Activated T-cell treated with anti-CD3 and anti-CD28 coated beads, Interleukin-2, amount 50 U/mL, for 24 hours (primary cell): Measurements from ENCODE around the gene PRKRIP1.
"Not testable (repeated sequence)": the region's sequence is repeated elsewhere in the genome, so short reads cannot be mapped to it uniquely, and the experiment has no call there.

Experiments used
- DNase-seq: peaks from one replicate; pipeline ENCODE4 v3.0.0-alpha.2; 2020
- H3K27ac Mint-ChIP-seq: 2 replicates; pipeline ENCODE4 v1.8.0; 2020; ENCODE audit warnings: mild to moderate bottlenecking, mixed read lengths
- H3K27me3 Mint-ChIP-seq: 2 replicates; pipeline ENCODE4 v1.8.0; 2020; ENCODE audit warnings: mixed read lengths
- H3K36me3 Mint-ChIP-seq: 2 replicates; pipeline ENCODE4 v1.8.0; 2020; ENCODE audit warnings: low read depth, mixed read lengths
- H3K4me1 Mint-ChIP-seq: 2 replicates; pipeline ENCODE4 v1.8.0; 2020; ENCODE audit warnings: low read depth, mixed read lengths
- H3K4me3 Mint-ChIP-seq: 2 replicates; pipeline ENCODE4 v1.8.0; 2020; ENCODE audit warnings: mild to moderate bottlenecking, moderate library complexity, mixed read lengths
- H3K9me3 Mint-ChIP-seq: 2 replicates; pipeline ENCODE4 v1.8.0; 2020; ENCODE audit warnings: mixed read lengths

Gene PRKRIP1

GRCh38 chr7:102395873-102396709 lies at the start of gene PRKRIP1:
TSS of gene PRKRIP1 (plus strand) at chr7:102396363. CDS start at chr7:102396412, 49 bp downstream.
- H3K4me3 Mint-ChIP-seq, result peak within 1 kb of the TSS; percentile 95
- peaks cover 24% of the 10 kb centered on the region for H3K4me1 Mint-ChIP-seq

GRCh38 chr7:102346983-102347382 lies 49.2 kb upstream of the PRKRIP1 start:
- not testable (repeated sequence) for H3K4me1 Mint-ChIP-seq, H3K27ac Mint-ChIP-seq, H3K4me3 Mint-ChIP-seq, DNase-seq, H3K36me3 Mint-ChIP-seq, H3K9me3 Mint-ChIP-seq, H3K27me3 Mint-ChIP-seq

More at GRCh38 chr7:102395873-102396709, at the start of gene PRKRIP1:
- Mint-ChIP-seq H3K36me3 (peaks cover 78% of the 10 kb centered on the region), H3K9me3 (no peaks in the 10 kb centered on the region), H3K27ac (peak within 1 kb of the TSS; percentile 93), H3K27me3 (no peaks in the 10 kb centered on the region)
- peak; percentile 85 for DNase-seq

- not testable (repeated sequence) for H3K27ac Mint-ChIP-seq, H3K4me3 Mint-ChIP-seq, DNase-seq, H3K9me3 Mint-ChIP-seq, H3K36me3 Mint-ChIP-seq, H3K27me3 Mint-ChIP-seq, H3K4me1 Mint-ChIP-seq
These were observed 39.8 kb upstream of the PRKRIP1 start, which contains the start of gene SPDYE6 for GRCh38 chr7:102356344-102356743. TSS of gene SPDYE6 (minus strand) at chr7:102356444. CDS start at chr7:102356023, 421 bp downstream.

- H3K9me3 Mint-ChIP-seq, H3K27me3 Mint-ChIP-seq: not testable (repeated sequence)
- H3K27ac Mint-ChIP-seq, result peak overlapping the region; percentile 94
- H3K4me1 Mint-ChIP-seq, result peaks cover 23% of the 10 kb centered on the region
- H3K4me3 Mint-ChIP-seq, result peak overlapping the region; percentile 96
- DNase-seq, result peak; percentile 90
- peaks cover 32% of the 10 kb centered on the region for H3K36me3 Mint-ChIP-seq
These were observed 32.4 kb upstream of the PRKRIP1 start for GRCh38 chr7:102363549-102364393.

- Mint-ChIP-seq H3K36me3 (peaks cover 32% of the 10 kb centered on the region), H3K4me1 (peaks cover 23% of the 10 kb centered on the region), H3K4me3 (peak overlapping the region; percentile 96), H3K27ac (peak overlapping the region; percentile 94)
- peak; percentile 46 for DNase-seq
- H3K9me3 Mint-ChIP-seq, H3K27me3 Mint-ChIP-seq: not testable (repeated sequence)
These were observed 31.7 kb upstream of the PRKRIP1 start for GRCh38 chr7:102364394-102364886.

- not testable (repeated sequence) for H3K27me3 Mint-ChIP-seq, H3K27ac Mint-ChIP-seq
- H3K4me3 Mint-ChIP-seq, result peak overlapping the region; percentile 96
These were observed 30.8 kb upstream of the PRKRIP1 start for GRCh38 chr7:102365390-102365789.

GRCh38 chr7:102370038-102370437 lies 26.1 kb upstream of the PRKRIP1 start:
- not testable (repeated sequence) for H3K27ac Mint-ChIP-seq, DNase-seq, H3K9me3 Mint-ChIP-seq, H3K4me3 Mint-ChIP-seq, H3K27me3 Mint-ChIP-seq
- H3K36me3 Mint-ChIP-seq, result peaks cover 56% of the 10 kb centered on the region
- H3K4me1 Mint-ChIP-seq, result peaks cover 37% of the 10 kb centered on the region

More at GRCh38 chr7:102365390-102365789, 30.8 kb upstream of the PRKRIP1 start:
- Mint-ChIP-seq H3K4me1 (peaks cover 26% of the 10 kb centered on the region), H3K36me3 (peaks cover 40% of the 10 kb centered on the region)
- not testable (repeated sequence) for H3K9me3 Mint-ChIP-seq, DNase-seq

- not testable (repeated sequence) for H3K27me3 Mint-ChIP-seq, H3K4me3 Mint-ChIP-seq, H3K9me3 Mint-ChIP-seq, DNase-seq, H3K27ac Mint-ChIP-seq
- peaks cover 61% of the 10 kb centered on the region for H3K36me3 Mint-ChIP-seq
- H3K4me1 Mint-ChIP-seq, result peaks cover 27% of the 10 kb centered on the region
These were observed 23.4 kb upstream of the PRKRIP1 start for GRCh38 chr7:102372796-102373195.

GRCh38 chr7:102376964-102377466 lies 19.1 kb upstream of the PRKRIP1 start:
- no peak overlapping the region for H3K4me3 Mint-ChIP-seq
- peaks cover 10% of the 10 kb centered on the region for H3K4me1 Mint-ChIP-seq
- H3K27me3 Mint-ChIP-seq, result no peaks in the 10 kb centered on the region
- peak overlapping the region; percentile 13 for H3K27ac Mint-ChIP-seq
- no peaks in the 10 kb centered on the region for H3K9me3 Mint-ChIP-seq
- peaks cover 72% of the 10 kb centered on the region for H3K36me3 Mint-ChIP-seq
- DNase-seq, result no peak

GRCh38 chr7:102380837-102381236 lies 15.3 kb upstream of the PRKRIP1 start:
- H3K9me3 Mint-ChIP-seq, H3K4me3 Mint-ChIP-seq, H3K4me1 Mint-ChIP-seq, H3K27me3 Mint-ChIP-seq, DNase-seq, H3K27ac Mint-ChIP-seq: not testable (repeated sequence)
- H3K36me3 Mint-ChIP-seq, result peaks cover 85% of the 10 kb centered on the region

GRCh38 chr7:102381696-102382425 lies 14.3 kb upstream of the PRKRIP1 start:
- not testable (repeated sequence) for H3K27me3 Mint-ChIP-seq, H3K9me3 Mint-ChIP-seq, H3K4me3 Mint-ChIP-seq, H3K4me1 Mint-ChIP-seq, DNase-seq
- peak overlapping the region; percentile 44 for H3K27ac Mint-ChIP-seq
- peaks cover 87% of the 10 kb centered on the region for H3K36me3 Mint-ChIP-seq

- no peaks in the 10 kb centered on the region for H3K9me3 Mint-ChIP-seq
- peak overlapping the region; percentile 38 for H3K27ac Mint-ChIP-seq
- no peak overlapping the region for H3K4me3 Mint-ChIP-seq
- H3K4me1 Mint-ChIP-seq, result no peaks in the 10 kb centered on the region
- peaks cover 65% of the 10 kb centered on the region for H3K36me3 Mint-ChIP-seq
- DNase-seq, result no peak
- no peaks in the 10 kb centered on the region for H3K27me3 Mint-ChIP-seq
These were observed 9.1 kb upstream of the PRKRIP1 start for GRCh38 chr7:102387064-102387463.

GRCh38 chr7:102389810-102390209 lies 6.4 kb upstream of the PRKRIP1 start:
- H3K27ac Mint-ChIP-seq, result no peak overlapping the region
- H3K4me3 Mint-ChIP-seq, result no peak overlapping the region
- no peaks in the 10 kb centered on the region for H3K27me3 Mint-ChIP-seq
- H3K9me3 Mint-ChIP-seq, result no peaks in the 10 kb centered on the region
- no peak for DNase-seq
- no peaks in the 10 kb centered on the region for H3K4me1 Mint-ChIP-seq
- H3K36me3 Mint-ChIP-seq, result peaks cover 58% of the 10 kb centered on the region
